Caco-2 (cell line): ENCODE measurements around the gene ZNF205. TPM values are rescaled to one million over a fixed set of nuclear protein-coding genes. Genes with fewer than 3 reads are reported as not detected.

Source experiments
- BruUV-seq: library from RNA; stranded (reverse); fragments of 400-500 nt; replicated peaks from 2 replicates; lab custom pipeline; 2021; lab: Mats Ljungman, UMichigan
- CTCF ChIA-PET: fragments of 300-600 bp; sonication (Branson Sonifier 250); formaldehyde crosslinking; loops from one replicate; lab custom pipeline; 2022; ENCODE audit warnings: antibody characterized with exemption; lab: Charles Lee
- POLR2A ChIA-PET: fragments of 300-600 bp; sonication (Branson Sonifier 250); formaldehyde crosslinking; loops from one replicate; lab custom pipeline; 2022; ENCODE audit warnings: antibody characterized with exemption; lab: Charles Lee
- DNase-seq, 2 experiments: peaks; one replicate each; pipeline versions ENCODE4 v3.0.0 to v3.0.0-alpha.2; 2020 to 2022
- H3K27me3 ChIP-seq: replicated peaks from 2 replicates; pipeline ENCODE4 v1.6.0; 2011; ENCODE audit warnings: low read length; ENCODE audit not compliant: control insufficient read depth, insufficient read depth
- H3K36me3 ChIP-seq: 2 replicates; pipeline ENCODE4 v1.5.1; 2011; ENCODE audit warnings: low read length; ENCODE audit not compliant: control insufficient read depth, insufficient read depth
- H3K4me1 ChIP-seq: fragments of 250-450 bp; sonication (Bioruptor Pico); 2 replicates; pipeline ENCODE4 v1.5.1; 2020; ENCODE audit warnings: mild to moderate bottlenecking
- H3K4me3 ChIP-seq: 2 replicates; pipeline ENCODE4 v1.5.1; 2011; ENCODE audit warnings: low read depth, mild to moderate bottlenecking, control low read depth, low read length
- H3K9me3 ChIP-seq: fragments of 250-450 bp; sonication (Bioruptor Pico); 2 replicates; pipeline ENCODE4 v1.5.1; 2020; ENCODE audit warnings: mild to moderate bottlenecking, moderate library complexity
- H3K27ac Mint-ChIP-seq: one replicate; pipeline ENCODE4 v1.8.0; 2022; ENCODE audit warnings: mixed read lengths; ENCODE audit not compliant: unreplicated experiment
- H3K27me3 Mint-ChIP-seq: one replicate; pipeline ENCODE4 v1.8.0; 2022; ENCODE audit warnings: mixed read lengths; ENCODE audit not compliant: insufficient read depth, unreplicated experiment
- H3K36me3 Mint-ChIP-seq: one replicate; pipeline ENCODE4 v1.8.0; 2022; ENCODE audit warnings: mild to moderate bottlenecking, mixed read lengths; ENCODE audit not compliant: insufficient read depth, unreplicated experiment
- H3K4me1 Mint-ChIP-seq: one replicate; pipeline ENCODE4 v1.8.0; 2022; ENCODE audit warnings: low read depth, mixed read lengths; ENCODE audit not compliant: unreplicated experiment
- H3K4me3 Mint-ChIP-seq: one replicate; pipeline ENCODE4 v1.8.0; 2022; ENCODE audit warnings: mild to moderate bottlenecking, moderate library complexity, mixed read lengths; ENCODE audit not compliant: unreplicated experiment
- H3K9me3 Mint-ChIP-seq: one replicate; pipeline ENCODE4 v1.8.0; 2022; ENCODE audit warnings: mixed read lengths; ENCODE audit not compliant: unreplicated experiment
- intact Hi-C: fragments of 100-400 bp; cut with micrococcal nuclease; formaldehyde crosslinking; loops from one replicate; pipeline ENCODE4 v1.10.0; 2022; ENCODE audit not compliant: unreplicated experiment
- total RNA-seq: library from RNA; stranded (reverse); gene quantifications from 2 replicates; pipeline ENCODE4 v1.2.3, GENCODE V29; 2022
- TF ChIP-seq, protein P1 (sequence below), 2 experiments: fragments of 200-600 bp in 1 of 2; IDR thresholded peaks; 1 replicate in 1 of 2; 2 replicates in 1 of 2; pipeline versions ENCODE4 v1.5.1 to v1.8.0; 2011 to 2022; ENCODE audit warnings: antibody characterized with exemption in 1 of 2, control low read depth in 1 of 2, inconsistent platforms in 1 of 2, low read depth in 1 of 2, low read length in 1 of 2, mild to moderate bottlenecking in 1 of 2, moderate library complexity in 1 of 2; ENCODE audit not compliant: insufficient read depth in 1 of 2, severe bottlenecking in 1 of 2, unreplicated experiment in 1 of 2

ZNF205 gene
- total RNA-seq, 1 experiment from 2014 or later, result 13.5 TPM

DNA sequence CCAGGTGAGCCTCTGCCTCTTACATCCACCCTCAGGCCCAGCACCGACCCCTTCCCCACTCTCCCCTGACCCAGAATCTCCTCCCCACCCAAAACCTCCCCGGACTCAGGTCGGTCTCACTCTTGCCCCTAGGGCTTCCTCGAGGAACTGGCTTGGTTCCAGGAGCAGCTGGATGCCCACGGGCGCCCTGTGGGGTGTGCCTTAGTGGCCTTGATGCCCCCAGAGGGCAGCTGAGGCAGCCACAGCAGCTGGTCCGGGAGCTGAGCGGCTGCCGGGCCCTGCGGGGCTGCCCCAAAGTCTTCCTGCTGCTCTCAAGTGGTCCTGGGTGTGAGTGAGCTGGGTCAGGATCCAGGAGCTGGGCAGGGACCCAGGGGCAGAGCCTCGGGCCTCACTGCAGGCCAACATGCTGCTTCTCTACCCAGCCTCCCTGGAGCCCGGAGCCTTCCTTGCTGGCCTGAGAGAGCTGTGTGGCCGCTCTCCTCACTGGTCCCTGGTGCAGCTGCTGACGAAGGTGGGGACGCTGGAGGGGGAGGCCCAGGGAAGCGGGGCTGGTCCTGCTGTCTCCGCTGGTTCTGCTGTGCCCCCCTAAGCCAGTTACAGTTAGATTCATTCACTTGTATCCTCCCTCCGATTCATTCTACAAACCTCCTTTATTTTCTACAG is 32.1 kb downstream of the ZNF205 start:
- no TSS peak for BruUV-seq
- POLR2A ChIA-PET, result interaction anchor here (1.1 kb wide), 1 partner anchor 9 kb away, joined by 4 read pairs; the partner anchor contains the start of gene ZNF213
- CTCF ChIA-PET, result interaction anchor here (1.0 kb wide), 1 partner anchor 15 kb away, joined by 3 read pairs; no protein-coding TSS in a partner anchor
- Histone ChIP-seq H3K4me3 (no peak overlapping the region), H3K9me3 (no peaks in the 10 kb centered on the region), H3K4me1 (no peaks in the 10 kb centered on the region; the same call in 1 of the 2 replicates), H3K27me3 (no peaks in the 10 kb centered on the region), H3K36me3 (no peaks in the 10 kb centered on the region)
- Mint-ChIP-seq H3K4me1 (no peaks in the 10 kb centered on the region), H3K27me3 (no peaks in the 10 kb centered on the region), H3K4me3 (no peak overlapping the region), H3K27ac (no peak overlapping the region), H3K36me3 (peaks cover 4% of the 10 kb centered on the region), H3K9me3 (no peaks in the 10 kb centered on the region)
- TF ChIP-seq, protein P1, sequence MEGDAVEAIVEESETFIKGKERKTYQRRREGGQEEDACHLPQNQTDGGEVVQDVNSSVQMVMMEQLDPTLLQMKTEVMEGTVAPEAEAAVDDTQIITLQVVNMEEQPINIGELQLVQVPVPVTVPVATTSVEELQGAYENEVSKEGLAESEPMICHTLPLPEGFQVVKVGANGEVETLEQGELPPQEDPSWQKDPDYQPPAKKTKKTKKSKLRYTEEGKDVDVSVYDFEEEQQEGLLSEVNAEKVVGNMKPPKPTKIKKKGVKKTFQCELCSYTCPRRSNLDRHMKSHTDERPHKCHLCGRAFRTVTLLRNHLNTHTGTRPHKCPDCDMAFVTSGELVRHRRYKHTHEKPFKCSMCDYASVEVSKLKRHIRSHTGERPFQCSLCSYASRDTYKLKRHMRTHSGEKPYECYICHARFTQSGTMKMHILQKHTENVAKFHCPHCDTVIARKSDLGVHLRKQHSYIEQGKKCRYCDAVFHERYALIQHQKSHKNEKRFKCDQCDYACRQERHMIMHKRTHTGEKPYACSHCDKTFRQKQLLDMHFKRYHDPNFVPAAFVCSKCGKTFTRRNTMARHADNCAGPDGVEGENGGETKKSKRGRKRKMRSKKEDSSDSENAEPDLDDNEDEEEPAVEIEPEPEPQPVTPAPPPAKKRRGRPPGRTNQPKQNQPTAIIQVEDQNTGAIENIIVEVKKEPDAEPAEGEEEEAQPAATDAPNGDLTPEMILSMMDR (IDR thresholded peaks at IDR 0.05; ENCODE audit: insufficient read depth in 1 of 2, low read depth in 1 of 2, low read length in 1 of 2, severe bottlenecking in 1 of 2, unreplicated experiment in 1 of 2), result no peak
- no peak for DNase-seq
- intact Hi-C loops, result no loop called here

DNA sequence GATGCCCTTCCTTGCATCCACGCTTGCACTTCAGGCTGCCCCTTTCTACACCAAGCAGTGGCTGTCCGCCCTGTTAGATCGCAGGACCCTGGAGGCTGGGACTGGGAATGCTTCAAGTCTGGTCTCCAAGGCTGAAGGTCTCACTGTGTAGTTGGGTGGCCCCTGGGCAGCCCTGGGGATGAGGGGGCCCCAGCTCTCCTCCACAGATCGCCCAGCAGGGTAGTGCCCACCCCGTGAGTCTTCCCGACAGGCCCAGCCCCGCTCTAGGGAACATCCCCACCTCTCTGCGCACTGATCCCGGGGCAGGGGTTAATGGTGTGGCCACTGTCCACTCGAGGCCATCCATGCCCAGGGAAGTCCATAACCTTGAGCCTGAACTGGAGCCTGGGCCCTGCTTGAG is 32.8 kb downstream of the ZNF205 start:
- no peak overlapping the region for H3K27ac Mint-ChIP-seq
- intact Hi-C loops, result no loop called here

DNA sequence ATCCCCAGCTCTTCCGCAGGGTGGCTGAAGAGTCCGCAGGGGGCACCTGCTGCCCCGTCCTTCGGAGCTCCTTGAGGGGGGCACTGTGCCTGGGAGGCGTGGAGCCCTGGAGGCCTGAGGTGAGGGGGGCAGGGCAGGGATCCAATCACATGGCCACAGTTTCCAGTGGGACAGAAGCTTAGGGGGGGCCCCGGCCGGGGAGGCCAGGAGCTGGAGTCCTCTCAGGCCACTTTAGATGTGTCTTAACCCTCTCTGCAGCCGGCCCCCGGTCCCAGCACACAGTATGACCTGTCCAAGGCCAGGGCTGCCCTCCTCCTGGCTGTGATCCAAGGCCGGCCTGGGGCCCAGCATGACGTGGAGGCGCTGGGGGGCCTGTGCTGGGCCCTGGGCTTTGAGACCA is 33.3 kb downstream of the ZNF205 start:
- Mint-ChIP-seq H3K4me3 (no peak overlapping the region), H3K36me3 (peaks cover 16% of the 10 kb centered on the region), H3K27me3 (no peaks in the 10 kb centered on the region), H3K27ac (no peak overlapping the region), H3K9me3 (no peaks in the 10 kb centered on the region), H3K4me1 (no peaks in the 10 kb centered on the region)
- no peak for DNase-seq
- POLR2A ChIA-PET, result no interaction called here
- Histone ChIP-seq H3K4me3 (no peak overlapping the region), H3K36me3 (no peaks in the 10 kb centered on the region), H3K4me1 (no peaks in the 10 kb centered on the region; the same call in 1 of the 2 replicates), H3K9me3 (no peaks in the 10 kb centered on the region), H3K27me3 (no peaks in the 10 kb centered on the region)
- no TSS peak for BruUV-seq
- TF ChIP-seq, protein P1 (IDR thresholded peaks at IDR 0.05; ENCODE audit: insufficient read depth in 1 of 2, low read depth in 1 of 2, low read length in 1 of 2, severe bottlenecking in 1 of 2, unreplicated experiment in 1 of 2), result no peak
- intact Hi-C loops, result no loop called here
- CTCF ChIA-PET, result interaction anchor here (0.7 kb wide), 1 partner anchor 693 kb away, joined by 4 read pairs; no protein-coding TSS in a partner anchor

More for the DNA sequence above, 32.8 kb downstream of the ZNF205 start:
- Histone ChIP-seq H3K4me3 (no peak overlapping the region), H3K4me1 (no peaks in the 10 kb centered on the region; the same call in 1 of the 2 replicates), H3K27me3 (no peaks in the 10 kb centered on the region), H3K9me3 (no peaks in the 10 kb centered on the region), H3K36me3 (no peaks in the 10 kb centered on the region)
- no peaks in the 10 kb centered on the region for H3K9me3 Mint-ChIP-seq
- ChIA-PET CTCF (interaction anchor here (0.7 kb wide), 1 partner anchor 694 kb away, joined by 4 read pairs; no protein-coding TSS in a partner anchor), POLR2A (no interaction called here)
- DNase-seq, result no peak
- BruUV-seq, result no TSS peak
- H3K27me3 Mint-ChIP-seq, result no peaks in the 10 kb centered on the region
- no peaks in the 10 kb centered on the region for H3K4me1 Mint-ChIP-seq
- peaks cover 11% of the 10 kb centered on the region for H3K36me3 Mint-ChIP-seq
- no peak overlapping the region for H3K4me3 Mint-ChIP-seq
- TF ChIP-seq, protein P1 (IDR thresholded peaks at IDR 0.05; ENCODE audit: insufficient read depth in 1 of 2, low read depth in 1 of 2, low read length in 1 of 2, severe bottlenecking in 1 of 2, unreplicated experiment in 1 of 2), result no peak
